LNCAP (cell line): ENCODE measurements around the gene MGARP.

ENCODE experiments used
- CTCF ChIP-seq: fragments of 450-650 bp; IDR thresholded peaks from 2 replicates; pipeline ENCODE4 v1.5.1; 2017; ENCODE audit warnings: mild to moderate bottlenecking

The MGARP gene

GRCh38 chr4:139266583-139267257 is 13.3 kb downstream of the MGARP start:
- TF ChIP-seq CTCF: no peak

GRCh38 chr4:139266208-139266582 is 13.8 kb downstream of the MGARP start:
- TF ChIP-seq CTCF: no peak

GRCh38 chr4:139265654-139266053 is 14.4 kb downstream of the MGARP start:
- no peak for TF ChIP-seq CTCF

GRCh38 chr4:139256349-139256748 is 23.7 kb downstream of the MGARP start:
- no peak for TF ChIP-seq CTCF

- TF ChIP-seq CTCF: no peak
Measured at GRCh38 chr4:139253713-139254112, 26.3 kb downstream of the MGARP start.

- TF ChIP-seq CTCF: no peak
Measured at GRCh38 chr4:139253046-139253445, 27.0 kb downstream of the MGARP start.

GRCh38 chr4:139247700-139248238 is 32.3 kb downstream of the MGARP start:
- TF ChIP-seq CTCF: no peak

- TF ChIP-seq CTCF: no peak
Measured at GRCh38 chr4:139247241-139247640, 32.8 kb downstream of the MGARP start.
